ENCODE results near the gene XRCC4. TPM values are rescaled to one million over a fixed set of nuclear protein-coding genes. Genes with fewer than 3 reads are reported as not detected.

The XRCC4 gene
- total and polyA plus RNA-seq, 2 of the 8 experiments (the other 6 are each of a cell fraction or from before 2014, with no cell fraction given) = 3.0 to 8.3 TPM

GRCh38 chr5:83097689-83098231, 20.4 kb downstream of the XRCC4 start:
- no peaks in the 10 kb centered on the region for H4K20me1 ChIP-seq (replicated peaks in 1 of 2; ENCODE audit: control insufficient read depth in 1 of 2, insufficient read depth in 2 of 2, low read length in 2 of 2)
- no peak overlapping the region for H2BK120ac ChIP-seq (replicated peaks; ENCODE audit: low read depth, low read length)
- no peak overlapping the region for H3K23ac ChIP-seq (ENCODE audit: insufficient read length)
- no peak overlapping the region for H2BK5ac ChIP-seq (ENCODE audit: low read depth, low read length)
- H3K79me2 ChIP-seq (ENCODE audit: control insufficient read depth in 1 of 2, insufficient read depth in 2 of 2, low read length in 2 of 2) = no peaks in the 10 kb centered on the region
- peaks cover 0 to 3% (median 0%) of the 10 kb centered on the region in 4 experiments; a peak in 1 of 7 replicates for H3K4me1 ChIP-seq (replicated peaks in 1 of 4; ENCODE audit: control insufficient read depth in 3 of 4, insufficient read depth in 4 of 4, low read length in 3 of 4)
- no peak for TF ChIP-seq SP4 (IDR thresholded peaks at IDR 0.05; ENCODE audit: low read length)
- no peak for TF ChIP-seq POLR2A (IDR thresholded peaks at IDR 0.05; ENCODE audit: control extremely low read depth in 1 of 2, low read depth in 2 of 2, low read length in 2 of 2)
- TF ChIP-seq NANOG (IDR thresholded peaks at IDR 0.05; ENCODE audit: insufficient read depth, low read depth, low read length, poor library complexity, severe bottlenecking) = no peak
- TF ChIP-seq USF2 (IDR thresholded peaks at IDR 0.05; ENCODE audit: low read length) = no peak
- no peak for TF ChIP-seq JUND (IDR thresholded peaks at IDR 0.05; ENCODE audit: low read length)
- no peak for TF ChIP-seq CBX5 (IDR thresholded peaks at IDR 0.05; ENCODE audit: low read depth, low read length)
- TF ChIP-seq E2F6 (IDR thresholded peaks at IDR 0.05) = no peak
- TF ChIP-seq TBP (IDR thresholded peaks at IDR 0.05; ENCODE audit: low read depth, low read length) = no peak
- TF ChIP-seq BRCA1 (IDR thresholded peaks at IDR 0.05; ENCODE audit: low read depth, low read length) = no peak
- no peak for TF ChIP-seq ATF3 (IDR thresholded peaks at IDR 0.05; ENCODE audit: insufficient read depth, low read depth, low read length)
- no peak overlapping the region for H2BK15ac ChIP-seq (ENCODE audit: low read length)
- no peak overlapping the region for H4K5ac ChIP-seq (ENCODE audit: insufficient read length, low read depth, low read length)
- H3K4me2 ChIP-seq (ENCODE audit: insufficient read depth in 1 of 2, low read depth in 2 of 2, low read length in 2 of 2) = no peak overlapping the region
- H3K36me3 ChIP-seq (ENCODE audit: control insufficient read depth in 2 of 4, insufficient read depth in 4 of 4, low read length in 3 of 4) = peaks cover 0 to 5% (median 0%) of the 10 kb centered on the region in 4 experiments; a peak in 2 of 8 replicates
- no peak overlapping the region for H3K9ac ChIP-seq (replicated peaks in 1 of 4; ENCODE audit: extremely low read depth in 1 of 4, low read depth in 3 of 4, low read length in 3 of 4)
- H3K14ac ChIP-seq (ENCODE audit: insufficient read length) = no peak overlapping the region
- no peak overlapping the region for H2AFZ ChIP-seq (ENCODE audit: low read length)
- no peak overlapping the region for H2BK20ac ChIP-seq (ENCODE audit: low read length)
- no peak overlapping the region for H3K4ac ChIP-seq (replicated peaks; ENCODE audit: insufficient read length, low read depth, low read length)
- CTCF ChIA-PET (ENCODE audit: partially characterized antibody) = no interaction called here
- no peaks in the 10 kb centered on the region; the same call in 1 of the 2 replicates for H3K23me2 ChIP-seq (ENCODE audit: low read depth, low read length)
- no peak for FAIRE-seq
- WGBS, 2 experiments (ENCODE audit: extremely low coverage in 1 of 2, insufficient coverage in 1 of 2, insufficient read length in 1 of 2, insufficient replicate concordance in 2 of 2, low coverage in 1 of 2, low lambda C conversion rate in 2 of 2, missing lambda C conversion rate in 1 of 2) = 88% methylated on average over 2 of the region's 2 CpGs; no CpG with 5 or more reads in 1 of the 2 experiments
- H4K8ac ChIP-seq (ENCODE audit: extremely low read depth, insufficient read depth, low read length) = no peak overlapping the region
- H3K79me1 ChIP-seq (ENCODE audit: low read depth, low read length) = no peaks in the 10 kb centered on the region
- POLR2A ChIA-PET (ENCODE audit: partially characterized antibody) = no interaction called here
- H3K27ac ChIP-seq (ENCODE audit: low read depth, low read length) = no peak overlapping the region
- H3K4me3 ChIP-seq (ENCODE audit: extremely low read depth in 1 of 4, insufficient read depth in 2 of 4, low read depth in 3 of 4, low read length in 4 of 4) = no peak overlapping the region
- H2BK12ac ChIP-seq (ENCODE audit: low read depth, low read length) = no peak overlapping the region
- H4K91ac ChIP-seq (replicated peaks; ENCODE audit: insufficient read length, low read length) = no peak overlapping the region
- H3K9me3 ChIP-seq (ENCODE audit: insufficient read depth in 2 of 2, low read depth in 1 of 2, low read length in 1 of 2) = peaks cover 0 to 6% of the 10 kb centered on the region in 2 experiments; a peak in 2 of 4 replicates
- DNase-seq (ENCODE audit: low read depth in 1 of 2, low spot score in 2 of 2) = no peak
- no peak overlapping the region for H3K18ac ChIP-seq (ENCODE audit: extremely low read depth, low read length)
- H2AK5ac ChIP-seq (ENCODE audit: low read depth, low read length) = no peak overlapping the region
- no peaks in the 10 kb centered on the region for H3K27me3 ChIP-seq (replicated peaks in 1 of 4; ENCODE audit: control insufficient read depth in 3 of 4, extremely low read depth in 1 of 4, insufficient read depth in 3 of 4, low read length in 3 of 4)
- H3K56ac ChIP-seq (replicated peaks; ENCODE audit: insufficient read length, low read depth, low read length) = no peak overlapping the region
